Esophagus squamous epithelium (tissue), 4 donors: Measurements from ENCODE around the gene ZP3.

ENCODE experiments used
- CTCF ChIP-seq, 6 experiments: fragments of 450-650 bp in 4 of 6; fragments of 200-600 bp in 2 of 6; sonication (generic) in 2 of 6; IDR thresholded peaks; one replicate each; pipeline ENCODE4 v1.5.1; 2016 to 2019; ENCODE audit warnings: antibody characterized with exemption in 6 of 6, mild to moderate bottlenecking in 4 of 6, moderate library complexity in 4 of 6
- POLR2A ChIP-seq, 4 donors: fragments of 450-650 bp; IDR thresholded peaks; one replicate each; pipeline ENCODE4 v1.6.1; 2017; ENCODE audit warnings: antibody characterized with exemption in 4 of 4, mild to moderate bottlenecking in 4 of 4, moderate library complexity in 3 of 4

DNA sequence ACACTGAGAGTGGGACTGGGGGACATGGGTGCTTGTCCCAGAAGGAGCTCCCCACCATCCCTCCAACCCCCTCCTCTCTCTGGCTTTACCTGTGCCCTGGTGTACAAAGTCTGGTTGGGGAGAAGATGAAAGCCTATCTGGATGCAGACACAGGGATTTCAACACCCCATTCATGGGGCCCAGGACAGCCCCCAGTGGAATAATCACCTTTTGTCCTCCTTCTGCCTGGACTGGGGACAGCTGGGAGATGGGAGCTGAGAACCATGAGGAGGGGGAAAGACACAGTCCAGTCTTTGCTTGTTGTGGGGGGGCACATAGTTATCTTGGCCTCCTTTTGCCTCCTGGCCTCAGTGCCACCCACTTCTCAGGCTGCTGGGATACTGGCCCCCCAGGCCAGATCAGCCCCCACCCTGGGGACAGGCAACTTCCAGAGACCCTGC lies 16.6 kb upstream of the ZP3 start:
- no peak for TF ChIP-seq CTCF (IDR thresholded peaks at IDR 0.05)
- no peak for TF ChIP-seq POLR2A (IDR thresholded peaks at IDR 0.05)
